ENCODE data around the gene RNASE4.
"Not testable (repeated sequence)": the region's sequence is repeated elsewhere in the genome, so short reads cannot be mapped to it uniquely, and the experiment has no call there.

Gene RNASE4

DNA sequence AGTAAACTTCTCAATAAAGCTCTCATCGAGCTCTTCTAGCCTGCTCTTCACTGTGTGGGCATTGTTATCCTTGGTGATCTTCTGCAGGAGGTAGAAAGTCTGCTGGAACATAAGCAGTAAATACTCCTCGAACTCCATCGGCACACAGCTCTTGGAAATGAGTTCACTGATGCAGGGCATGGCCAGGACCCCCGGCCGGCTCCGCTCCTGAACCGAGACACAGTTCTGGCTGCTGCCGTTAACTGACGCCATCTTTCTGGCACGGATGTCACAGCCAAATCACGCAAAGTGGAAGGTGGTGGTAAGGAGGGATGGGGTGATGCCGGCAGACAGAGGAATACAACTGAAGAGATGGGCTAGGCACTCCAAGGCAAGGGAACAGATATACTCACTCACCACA lies 37.7 kb downstream of the RNASE4 start:
- in situ Hi-C loops (cut with MboI; ENCODE audit: low sequenced_read_pairs) = no loop called here

DNA sequence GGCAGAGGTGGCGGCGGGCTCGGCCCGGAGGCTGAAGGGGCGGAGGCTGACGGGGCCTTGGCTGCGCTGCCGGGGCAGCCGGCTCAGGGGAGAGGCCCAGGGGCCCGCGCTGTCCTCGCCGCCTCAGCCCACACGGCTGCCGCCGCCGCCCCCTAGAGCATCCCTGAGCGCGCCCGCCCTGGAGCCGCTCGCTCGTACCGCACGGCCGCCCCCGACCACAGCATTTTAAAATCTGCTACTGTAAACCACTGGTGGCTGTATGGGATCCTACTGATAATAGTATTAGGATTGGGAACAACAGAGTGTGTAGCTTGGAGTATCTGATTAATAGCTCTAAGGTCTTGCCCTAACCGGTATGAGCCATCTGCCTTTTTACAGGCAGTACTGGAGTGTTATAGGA lies 39.1 kb downstream of the RNASE4 start:
- DNase-seq (ENCODE audit: low spot score in 2 of 2) = no peak
- Histone ChIP-seq H3K4me1 (no peaks in the 10 kb centered on the region), H3K4me3 (no peak overlapping the region), H3K36me3 (replicated peaks) (no peaks in the 10 kb centered on the region), H3K9me3 (no peaks in the 10 kb centered on the region), H3K27me3 (ENCODE audit: low read depth) (no peaks in the 10 kb centered on the region)
- in situ Hi-C loops (cut with MboI; ENCODE audit: low sequenced_read_pairs) = no loop called here

More for the DNA sequence above, 37.7 kb downstream of the RNASE4 start:
- H3K4me1 ChIP-seq = no peaks in the 10 kb centered on the region
- no peaks in the 10 kb centered on the region for H3K27me3 ChIP-seq (ENCODE audit: low read depth)
- H3K4me3 ChIP-seq = no peak overlapping the region
- no peaks in the 10 kb centered on the region for H3K36me3 ChIP-seq (replicated peaks)
- no peaks in the 10 kb centered on the region for H3K9me3 ChIP-seq
- DNase-seq (ENCODE audit: low spot score in 2 of 2) = no peak

DNA sequence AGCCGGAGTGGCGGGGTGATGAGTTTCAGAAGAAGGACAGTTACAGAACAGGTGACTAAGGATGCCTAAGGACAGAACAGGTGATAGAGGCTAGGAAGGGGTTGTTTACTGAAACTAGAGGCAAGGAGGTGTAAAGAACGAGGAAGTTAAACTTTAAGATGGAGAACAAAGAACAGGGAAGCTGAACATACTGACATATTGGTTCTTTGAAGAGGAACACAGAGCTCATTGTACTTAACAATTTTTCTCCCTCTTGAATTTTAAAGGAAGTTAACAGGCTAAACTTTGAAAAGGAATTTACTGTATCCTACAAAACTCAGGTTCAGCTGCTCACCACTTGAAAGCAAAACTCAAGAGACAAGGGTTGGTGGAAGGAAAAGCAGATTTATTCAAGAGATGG lies 41.8 kb downstream of the RNASE4 start:
- H3K4me3 ChIP-seq; H3K27me3 ChIP-seq (ENCODE audit: low read depth); H3K9me3 ChIP-seq; H3K36me3 ChIP-seq (replicated peaks); H3K4me1 ChIP-seq; DNase-seq (ENCODE audit: low spot score in 2 of 2); in situ Hi-C loops (cut with MboI; ENCODE audit: low sequenced_read_pairs): not testable (repeated sequence)

DNA sequence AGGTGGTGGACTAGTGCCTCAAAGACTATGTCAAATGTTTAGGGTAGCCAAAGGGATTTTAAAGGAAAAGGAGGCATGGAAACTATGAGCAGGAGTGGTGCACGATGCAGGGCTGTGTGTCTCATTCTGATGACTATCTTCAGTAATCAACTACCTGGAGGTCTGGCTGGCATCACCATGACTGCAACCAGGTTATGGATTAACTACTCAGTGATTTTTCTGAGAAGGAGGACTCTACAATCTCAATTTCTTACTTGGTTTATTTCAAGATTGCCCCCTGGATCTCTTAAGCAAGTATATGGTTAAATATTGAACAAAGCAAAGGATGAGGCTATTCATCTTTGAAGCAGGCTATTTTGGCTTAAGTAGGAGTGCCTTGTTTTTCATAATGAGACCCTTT lies 42.2 kb downstream of the RNASE4 start:
- no peak for DNase-seq (ENCODE audit: low spot score in 2 of 2)
- no peak overlapping the region for H3K4me3 ChIP-seq
- no peaks in the 10 kb centered on the region for H3K27me3 ChIP-seq (ENCODE audit: low read depth)
- no peaks in the 10 kb centered on the region for H3K9me3 ChIP-seq
- in situ Hi-C loops (cut with MboI; ENCODE audit: low sequenced_read_pairs) = no loop called here
- no peaks in the 10 kb centered on the region for H3K4me1 ChIP-seq
- H3K36me3 ChIP-seq (replicated peaks) = no peaks in the 10 kb centered on the region

DNA sequence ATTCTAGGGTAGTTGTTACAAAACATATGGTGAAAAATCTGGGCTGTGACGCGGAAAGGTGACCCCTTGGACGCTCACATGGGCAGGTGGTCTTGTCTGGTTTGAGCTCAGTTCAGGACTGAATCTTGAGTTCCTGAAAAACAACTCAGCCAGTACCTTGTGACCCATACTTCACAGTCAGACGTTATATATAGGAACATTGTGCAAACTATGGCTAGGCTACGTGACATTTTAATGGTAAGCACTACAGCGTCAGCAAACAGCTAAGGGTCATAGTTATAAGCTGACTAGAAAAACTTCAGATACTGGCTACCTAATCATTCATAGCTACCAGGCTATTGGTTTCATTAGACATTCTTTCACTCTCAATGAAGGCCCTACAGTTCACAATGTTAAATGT lies 46.5 kb downstream of the RNASE4 start:
- Histone ChIP-seq H3K27me3 (ENCODE audit: low read depth) (no peaks in the 10 kb centered on the region), H3K9me3 (no peaks in the 10 kb centered on the region), H3K4me1 (no peaks in the 10 kb centered on the region), H3K4me3 (no peak overlapping the region), H3K36me3 (replicated peaks) (no peaks in the 10 kb centered on the region)
- in situ Hi-C loops (cut with MboI; ENCODE audit: low sequenced_read_pairs) = no loop called here
- DNase-seq (ENCODE audit: low spot score in 2 of 2) = no peak

DNA sequence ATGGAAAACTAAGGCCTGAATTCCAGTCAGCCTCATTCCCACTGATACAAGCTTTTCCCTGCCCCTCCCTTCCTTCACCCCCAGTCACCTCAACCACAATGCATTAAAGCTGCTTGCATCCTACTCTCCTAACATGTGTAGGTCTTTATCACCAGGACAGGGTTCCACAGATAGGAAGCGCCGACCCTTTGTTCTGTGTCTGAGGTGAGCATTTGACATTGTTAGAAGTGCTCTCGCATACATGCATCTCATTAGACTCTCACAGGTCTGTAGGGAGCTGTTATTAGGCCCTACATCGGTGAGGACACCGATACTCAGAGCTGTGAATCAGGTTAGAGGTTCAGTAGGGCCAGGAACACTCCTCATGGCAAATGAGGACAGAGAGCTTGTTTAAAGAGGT lies 48.1 kb downstream of the RNASE4 start:
- no peaks in the 10 kb centered on the region for H3K4me1 ChIP-seq
- no peak overlapping the region for H3K4me3 ChIP-seq
- no peaks in the 10 kb centered on the region for H3K27me3 ChIP-seq (ENCODE audit: low read depth)
- in situ Hi-C loops (cut with MboI; ENCODE audit: low sequenced_read_pairs) = no loop called here
- H3K36me3 ChIP-seq (replicated peaks) = no peaks in the 10 kb centered on the region
- no peaks in the 10 kb centered on the region for H3K9me3 ChIP-seq
- no peak for DNase-seq (ENCODE audit: low spot score in 2 of 2)

DNA sequence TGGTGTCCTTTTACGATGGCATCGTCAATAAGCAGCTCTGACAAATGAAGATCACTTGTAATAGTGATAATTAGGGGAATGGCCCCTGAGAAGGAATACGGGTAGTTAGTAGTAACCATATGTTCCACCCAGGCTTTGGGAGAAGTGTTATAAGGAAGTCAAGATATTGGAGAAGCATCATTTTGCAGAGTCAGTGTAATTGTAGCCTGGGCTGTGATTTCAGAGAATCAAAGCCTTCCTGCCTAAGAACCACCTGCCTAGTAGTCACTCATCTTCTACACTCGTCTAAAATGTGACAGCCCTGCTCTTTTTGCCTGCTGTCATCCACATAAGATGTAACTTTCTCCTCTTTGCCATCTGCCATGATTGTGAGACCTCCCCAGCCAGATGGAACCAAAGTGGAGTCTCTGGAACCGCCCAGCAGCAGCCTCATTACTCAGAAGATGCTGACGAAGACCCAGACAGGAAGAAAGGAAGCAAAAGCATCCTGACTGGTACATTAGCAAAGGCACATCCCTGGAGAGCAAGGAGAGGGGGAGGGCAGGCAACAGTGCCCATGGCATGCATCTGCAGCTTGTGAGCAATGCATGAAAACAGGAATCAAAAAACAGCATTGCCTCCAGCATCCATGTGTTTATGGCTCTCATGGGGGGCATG lies 48.7 kb downstream of the RNASE4 start:
- no peak for DNase-seq (ENCODE audit: low spot score in 2 of 2)
- H3K27me3 ChIP-seq (ENCODE audit: low read depth) = no peaks in the 10 kb centered on the region
- no peak overlapping the region for H3K4me3 ChIP-seq
- no peaks in the 10 kb centered on the region for H3K36me3 ChIP-seq (replicated peaks)
- no peaks in the 10 kb centered on the region for H3K9me3 ChIP-seq
- no peaks in the 10 kb centered on the region for H3K4me1 ChIP-seq
- in situ Hi-C loops (cut with MboI; ENCODE audit: low sequenced_read_pairs) = no loop called here

DNA sequence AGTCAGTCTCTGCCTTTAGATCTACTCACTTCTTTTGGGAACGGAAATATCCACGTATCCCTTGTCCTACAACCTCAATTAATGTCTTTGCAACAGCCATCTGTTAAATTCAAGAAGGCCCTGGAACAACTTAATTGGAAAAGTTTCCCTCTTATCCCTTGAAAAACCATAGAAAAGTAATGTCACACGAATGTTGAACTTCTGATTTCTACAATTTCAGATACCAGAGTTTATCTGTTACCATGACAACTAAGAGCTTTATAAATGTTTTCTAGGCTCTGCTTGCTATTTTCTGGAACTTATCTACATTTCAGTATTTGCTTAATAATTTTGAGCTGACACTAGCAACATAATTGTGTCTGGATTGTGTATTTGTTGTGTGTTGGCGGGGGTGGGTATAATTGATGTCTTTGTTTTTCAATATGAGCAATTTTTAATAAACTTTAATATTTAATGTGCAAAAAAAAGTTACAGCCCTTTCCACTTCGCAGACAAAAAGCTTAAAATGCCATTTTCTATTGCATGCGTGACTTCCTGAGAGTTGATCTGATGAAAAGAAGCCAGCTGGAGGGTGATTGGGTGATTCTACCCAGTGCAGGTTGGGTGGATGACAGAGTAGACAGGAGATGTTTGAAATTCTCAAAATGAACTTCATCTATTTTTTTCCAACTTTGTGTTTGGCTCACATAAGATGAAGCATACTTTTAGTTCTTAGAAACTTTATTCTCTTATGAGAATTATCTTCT lies 49.5 kb downstream of the RNASE4 start:
- no peaks in the 10 kb centered on the region for H3K9me3 ChIP-seq
- H3K4me3 ChIP-seq = no peak overlapping the region
- no peaks in the 10 kb centered on the region for H3K27me3 ChIP-seq (ENCODE audit: low read depth)
- in situ Hi-C loops (cut with MboI; ENCODE audit: low sequenced_read_pairs) = no loop called here
- no peaks in the 10 kb centered on the region for H3K4me1 ChIP-seq
- H3K36me3 ChIP-seq (replicated peaks) = no peaks in the 10 kb centered on the region
- DNase-seq (ENCODE audit: low spot score in 2 of 2) = no peak

DNA sequence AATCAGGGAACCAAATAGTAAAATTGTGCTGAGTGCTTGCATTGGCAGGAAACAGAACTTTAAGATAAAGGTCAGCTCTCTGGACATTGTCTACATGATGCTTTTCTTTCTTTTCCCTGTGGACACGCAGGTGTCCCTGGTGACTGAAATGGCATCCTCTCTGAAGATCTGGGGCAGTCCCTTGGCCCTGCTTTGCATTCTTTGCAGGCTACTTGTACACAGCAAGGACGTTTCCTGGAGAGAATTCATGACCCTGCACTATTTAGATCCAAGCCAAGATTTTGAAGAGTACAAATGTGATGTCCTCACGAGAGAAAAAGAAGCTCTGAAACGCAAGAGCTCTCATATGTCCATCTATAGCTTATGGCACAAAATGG lies 50.1 kb downstream of the RNASE4 start:
- Histone ChIP-seq H3K27me3 (ENCODE audit: low read depth) (no peaks in the 10 kb centered on the region), H3K4me3 (no peak overlapping the region), H3K9me3 (no peaks in the 10 kb centered on the region), H3K4me1 (no peaks in the 10 kb centered on the region), H3K36me3 (replicated peaks) (no peaks in the 10 kb centered on the region)
- DNase-seq (ENCODE audit: low spot score in 2 of 2) = no peak
- in situ Hi-C loops (cut with MboI; ENCODE audit: low sequenced_read_pairs) = no loop called here

DNA sequence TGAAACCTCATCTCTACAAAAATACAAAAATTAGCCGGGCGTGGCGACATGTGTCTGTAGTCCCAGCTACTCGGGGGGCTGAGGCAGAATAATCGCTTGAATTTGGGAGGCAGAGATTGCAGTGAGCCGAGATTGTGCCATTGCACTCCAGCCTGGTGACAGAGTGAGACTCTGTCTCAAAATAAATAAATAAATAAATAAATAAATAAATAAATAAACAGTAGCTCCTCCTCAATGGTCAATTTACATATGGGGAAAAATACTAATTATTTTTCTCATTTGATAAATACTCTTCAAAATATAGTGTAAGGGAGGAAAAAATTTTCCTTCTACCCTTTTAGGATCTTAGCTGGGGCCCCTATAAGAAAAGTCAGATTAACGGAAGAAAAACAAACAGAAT lies 53.9 kb downstream of the RNASE4 start:
- H3K4me3 ChIP-seq; H3K27me3 ChIP-seq (ENCODE audit: low read depth); H3K9me3 ChIP-seq; in situ Hi-C loops (cut with MboI; ENCODE audit: low sequenced_read_pairs); H3K4me1 ChIP-seq; DNase-seq (ENCODE audit: low spot score in 2 of 2); H3K36me3 ChIP-seq (replicated peaks): not testable (repeated sequence)

DNA sequence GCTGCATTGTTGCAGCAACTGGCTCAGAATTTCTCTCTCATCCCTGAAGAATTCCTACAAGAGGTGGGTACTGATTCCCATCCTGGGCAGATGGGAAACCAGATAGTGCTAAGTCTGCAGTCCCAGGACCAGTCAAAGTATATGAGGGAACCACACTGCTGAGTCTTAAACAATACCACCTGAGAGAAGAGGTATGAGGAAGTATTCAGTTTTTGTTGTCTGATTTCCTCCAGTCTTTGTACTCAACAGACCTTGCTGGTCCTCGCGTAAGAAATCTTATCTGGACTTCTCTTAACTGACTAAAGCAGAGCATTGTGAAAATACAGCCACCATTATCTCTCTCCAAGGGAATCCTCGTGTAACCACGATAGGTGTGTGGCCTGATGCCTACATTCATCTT lies 57.8 kb downstream of the RNASE4 start:
- H3K36me3 ChIP-seq (replicated peaks) = no peaks in the 10 kb centered on the region
- DNase-seq (ENCODE audit: low spot score in 2 of 2) = no peak
- no peaks in the 10 kb centered on the region for H3K9me3 ChIP-seq
- no peaks in the 10 kb centered on the region for H3K27me3 ChIP-seq (ENCODE audit: low read depth)
- no peaks in the 10 kb centered on the region for H3K4me1 ChIP-seq
- H3K4me3 ChIP-seq = no peak overlapping the region
- in situ Hi-C loops (cut with MboI; ENCODE audit: low sequenced_read_pairs) = no loop called here

DNA sequence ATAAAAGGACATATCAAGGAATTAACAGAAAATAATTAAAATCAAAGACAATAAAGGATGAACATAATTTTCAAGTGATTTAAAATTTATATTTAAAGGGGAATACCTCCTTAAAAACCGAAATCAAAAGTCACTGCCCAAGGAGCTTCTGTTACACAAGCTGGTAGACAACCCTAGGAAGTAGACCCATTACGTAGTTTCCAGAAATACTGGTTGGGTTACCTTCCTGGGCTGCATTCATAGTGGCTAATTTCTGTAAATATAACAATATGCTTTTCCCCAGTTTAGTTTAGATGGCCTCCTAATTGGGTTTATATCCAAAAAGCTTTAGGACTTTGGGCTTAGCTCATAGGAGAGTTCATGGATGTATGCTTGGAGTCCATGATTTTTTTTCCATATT lies 59.2 kb downstream of the RNASE4 start:
- Histone ChIP-seq H3K4me1 (no peaks in the 10 kb centered on the region), H3K4me3 (no peak overlapping the region), H3K36me3 (replicated peaks) (no peaks in the 10 kb centered on the region), H3K9me3 (no peaks in the 10 kb centered on the region), H3K27me3 (ENCODE audit: low read depth) (no peaks in the 10 kb centered on the region)
- DNase-seq (ENCODE audit: low spot score in 2 of 2) = no peak
- in situ Hi-C loops (cut with MboI; ENCODE audit: low sequenced_read_pairs) = no loop called here

DNA sequence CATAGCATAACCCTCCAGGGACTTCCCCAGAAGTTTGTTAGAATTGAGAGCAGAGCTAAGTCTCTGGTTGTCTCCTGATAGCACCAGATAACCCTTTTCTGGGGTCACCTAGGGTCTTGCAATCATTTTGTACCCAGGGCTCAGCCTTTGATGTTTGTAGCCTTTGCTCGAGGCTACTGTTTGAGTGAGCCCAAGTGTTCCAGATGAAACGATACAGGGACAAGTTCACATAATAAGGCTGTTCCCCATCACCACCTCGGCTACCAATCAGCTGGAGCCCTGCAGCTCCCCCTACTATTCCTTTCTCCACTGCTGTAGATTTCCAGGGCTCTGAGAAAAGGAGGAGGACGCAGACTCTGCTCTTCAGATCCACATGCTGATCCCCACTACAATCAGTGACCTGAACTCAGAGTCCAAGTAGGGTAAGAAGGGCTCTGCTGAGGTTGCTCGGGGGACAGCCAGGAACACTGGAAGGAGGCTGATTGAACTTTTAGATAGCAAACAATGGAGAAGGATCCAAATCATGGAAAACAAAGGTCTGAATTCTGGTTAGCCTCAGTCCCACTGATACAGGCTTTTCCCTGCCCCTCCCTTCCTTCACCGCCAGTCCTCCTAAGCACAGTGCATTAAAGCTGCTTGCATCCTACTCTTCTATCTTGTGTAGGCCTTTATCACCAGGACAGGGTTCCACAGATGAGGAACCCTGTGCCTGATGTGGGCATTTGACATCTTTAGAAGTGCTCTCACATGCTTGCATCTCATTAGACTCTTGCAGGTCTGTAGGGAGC lies 61.4 kb downstream of the RNASE4 start, which contains the start of gene EDDM3A:
Gene EDDM3A (plus strand): TSS at position 317 of the 788 bp plus-strand sequence. CDS start 1,694 bp downstream, outside the sequence.
- H3K27me3 ChIP-seq (ENCODE audit: low read depth) = no peaks in the 10 kb centered on the region
- DNase-seq (ENCODE audit: low spot score in 2 of 2) = no peak
- H3K4me1 ChIP-seq = no peaks in the 10 kb centered on the region
- in situ Hi-C loops (cut with MboI; ENCODE audit: low sequenced_read_pairs) = no loop called here
- H3K9me3 ChIP-seq = no peaks in the 10 kb centered on the region
- no peak within 1 kb of the TSS for H3K4me3 ChIP-seq
- H3K36me3 ChIP-seq (replicated peaks) = no peaks in the 10 kb centered on the region

DNA sequence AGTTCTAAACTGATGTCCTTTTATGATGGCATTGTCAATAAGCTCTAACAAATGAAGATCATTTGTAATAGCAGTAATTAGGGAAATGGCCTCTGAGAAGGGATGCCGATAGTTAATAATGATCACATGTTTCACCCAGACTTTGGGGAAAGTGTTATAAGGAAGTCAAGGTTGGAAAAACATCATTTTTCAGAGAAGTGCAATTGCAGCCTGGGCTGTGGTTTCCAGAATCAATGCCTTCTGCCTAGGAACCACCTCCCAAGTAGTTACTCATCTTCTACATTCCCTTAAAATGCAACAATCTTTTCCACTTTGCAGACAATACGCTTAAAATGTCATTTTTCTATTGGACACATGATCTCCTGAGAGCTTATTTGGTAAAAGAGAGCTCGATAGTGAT lies 62.2 kb downstream of the RNASE4 start:
- no peaks in the 10 kb centered on the region for H3K9me3 ChIP-seq
- no peak for DNase-seq (ENCODE audit: low spot score in 2 of 2)
- in situ Hi-C loops (cut with MboI; ENCODE audit: low sequenced_read_pairs) = no loop called here
- H3K36me3 ChIP-seq (replicated peaks) = no peaks in the 10 kb centered on the region
- H3K4me1 ChIP-seq = no peaks in the 10 kb centered on the region
- no peak overlapping the region for H3K4me3 ChIP-seq
- no peaks in the 10 kb centered on the region for H3K27me3 ChIP-seq (ENCODE audit: low read depth)
